ENCODE results near the gene AHCYL2.
"Not testable (repeated sequence)": the region's sequence is repeated elsewhere in the genome, so short reads cannot be mapped to it uniquely, and the experiment has no call there.

AHCYL2 gene

GRCh38 chr7:129202058-129202777, 22.6 kb upstream of the AHCYL2 start:
- no peaks in the 10 kb centered on the region for H3K36me3 Mint-ChIP-seq
- H3K4me3 Mint-ChIP-seq, result no peak overlapping the region
- ATAC-seq (ENCODE audit: low read depth), result no peak
- DNase-seq (ENCODE audit: low spot score in 2 of 2), result no peak
- no peak overlapping the region for H3K27ac Mint-ChIP-seq
- H3K27me3 Mint-ChIP-seq, result no peaks in the 10 kb centered on the region
- H3K4me1 Mint-ChIP-seq, result peaks cover 12% of the 10 kb centered on the region
- no peaks in the 10 kb centered on the region for H3K9me3 Mint-ChIP-seq

- Mint-ChIP-seq H3K27me3 (no peaks in the 10 kb centered on the region), H3K4me1 (peaks cover 9% of the 10 kb centered on the region), H3K36me3 (no peaks in the 10 kb centered on the region), H3K9me3 (no peaks in the 10 kb centered on the region), H3K27ac (no peak overlapping the region), H3K4me3 (no peak overlapping the region)
- ATAC-seq (ENCODE audit: low read depth) (no peak), DNase-seq (ENCODE audit: low spot score in 2 of 2) (no peak)
These were observed 21.6 kb upstream of the AHCYL2 start for GRCh38 chr7:129203050-129203741.

GRCh38 chr7:129205126-129205818, 19.6 kb upstream of the AHCYL2 start:
- Mint-ChIP-seq H3K36me3 (no peaks in the 10 kb centered on the region), H3K27me3 (no peaks in the 10 kb centered on the region), H3K4me3 (peak overlapping the region; percentile 65), H3K9me3 (no peaks in the 10 kb centered on the region), H3K4me1 (peaks cover 11% of the 10 kb centered on the region), H3K27ac (peak overlapping the region; percentile 42)
- DNase-seq (ENCODE audit: low spot score in 2 of 2) (no peak), ATAC-seq (ENCODE audit: low read depth) (peak; percentile 80)

GRCh38 chr7:129205987-129206785, 18.6 kb upstream of the AHCYL2 start:
- Mint-ChIP-seq H3K27ac (peak overlapping the region; percentile 42), H3K36me3 (no peaks in the 10 kb centered on the region), H3K9me3 (no peaks in the 10 kb centered on the region), H3K4me3 (no peak overlapping the region), H3K4me1 (peaks cover 14% of the 10 kb centered on the region), H3K27me3 (no peaks in the 10 kb centered on the region)
- DNase-seq (ENCODE audit: low spot score in 2 of 2) (no peak), ATAC-seq (ENCODE audit: low read depth) (peak; percentile 59)

- no peak for DNase-seq (ENCODE audit: low spot score in 2 of 2)
These were observed 16.2 kb upstream of the AHCYL2 start for GRCh38 chr7:129208667-129209066.

GRCh38 chr7:129209067-129209926, 15.5 kb upstream of the AHCYL2 start:
- H3K27ac Mint-ChIP-seq, result no peak overlapping the region
- H3K4me1 Mint-ChIP-seq, result peaks cover 14% of the 10 kb centered on the region
- H3K27me3 Mint-ChIP-seq, result no peaks in the 10 kb centered on the region
- H3K36me3 Mint-ChIP-seq, result no peaks in the 10 kb centered on the region
- H3K4me3 Mint-ChIP-seq, result no peak overlapping the region
- ATAC-seq (ENCODE audit: low read depth) (no peak), DNase-seq (ENCODE audit: low spot score in 2 of 2) (no peak)
- no peaks in the 10 kb centered on the region for H3K9me3 Mint-ChIP-seq

More at GRCh38 chr7:129208667-129209066, 16.2 kb upstream of the AHCYL2 start:
- no peaks in the 10 kb centered on the region for H3K27me3 Mint-ChIP-seq
- no peak overlapping the region for H3K4me3 Mint-ChIP-seq
- H3K4me1 Mint-ChIP-seq, result peaks cover 14% of the 10 kb centered on the region
- H3K9me3 Mint-ChIP-seq, result no peaks in the 10 kb centered on the region
- no peaks in the 10 kb centered on the region for H3K36me3 Mint-ChIP-seq
- H3K27ac Mint-ChIP-seq, result no peak overlapping the region
- no peak for ATAC-seq (ENCODE audit: low read depth)

- ATAC-seq (ENCODE audit: low read depth) (peak; percentile 75), DNase-seq (ENCODE audit: low spot score in 2 of 2) (peak; percentile 76 to 89)
- Mint-ChIP-seq H3K4me3 (no peak overlapping the region), H3K27me3 (no peaks in the 10 kb centered on the region), H3K27ac (no peak overlapping the region), H3K9me3 (no peaks in the 10 kb centered on the region), H3K4me1 (peaks cover 10% of the 10 kb centered on the region), H3K36me3 (no peaks in the 10 kb centered on the region)
These were observed 14.4 kb upstream of the AHCYL2 start for GRCh38 chr7:129210256-129210988.

- Mint-ChIP-seq H3K27ac (no peak overlapping the region), H3K36me3 (no peaks in the 10 kb centered on the region), H3K9me3 (no peaks in the 10 kb centered on the region), H3K27me3 (no peaks in the 10 kb centered on the region), H3K4me3 (no peak overlapping the region), H3K4me1 (peaks cover 6% of the 10 kb centered on the region)
- ATAC-seq (ENCODE audit: low read depth) (no peak), DNase-seq (ENCODE audit: low spot score in 2 of 2) (no peak)
These were observed 13.9 kb upstream of the AHCYL2 start for GRCh38 chr7:129210989-129211312.

- DNase-seq (ENCODE audit: low spot score in 2 of 2) (no peak), ATAC-seq (ENCODE audit: low read depth) (no peak)
- Mint-ChIP-seq H3K36me3 (no peaks in the 10 kb centered on the region), H3K9me3 (no peaks in the 10 kb centered on the region), H3K27me3 (no peaks in the 10 kb centered on the region), H3K4me3 (no peak overlapping the region), H3K4me1 (peaks cover 4% of the 10 kb centered on the region), H3K27ac (no peak overlapping the region)
These were observed 12.7 kb upstream of the AHCYL2 start for GRCh38 chr7:129212126-129212525.

GRCh38 chr7:129212596-129212995, 12.2 kb upstream of the AHCYL2 start:
- no peaks in the 10 kb centered on the region for H3K9me3 Mint-ChIP-seq

GRCh38 chr7:129213828-129214227, 11.0 kb upstream of the AHCYL2 start:
- Mint-ChIP-seq H3K4me3 (no peak overlapping the region), H3K36me3 (no peaks in the 10 kb centered on the region), H3K4me1 (peaks cover 4% of the 10 kb centered on the region), H3K27me3 (no peaks in the 10 kb centered on the region), H3K27ac (no peak overlapping the region), H3K9me3 (no peaks in the 10 kb centered on the region)
- DNase-seq (ENCODE audit: low spot score in 2 of 2) (no peak), ATAC-seq (ENCODE audit: low read depth) (no peak)

More at GRCh38 chr7:129212596-129212995, 12.2 kb upstream of the AHCYL2 start:
- DNase-seq (ENCODE audit: low spot score in 2 of 2) (no peak), ATAC-seq (ENCODE audit: low read depth) (no peak)
- Mint-ChIP-seq H3K27ac (no peak overlapping the region), H3K27me3 (no peaks in the 10 kb centered on the region), H3K4me1 (peaks cover 4% of the 10 kb centered on the region), H3K36me3 (no peaks in the 10 kb centered on the region), H3K4me3 (no peak overlapping the region)

- not testable (repeated sequence) for H3K27ac Mint-ChIP-seq; H3K36me3 Mint-ChIP-seq; H3K9me3 Mint-ChIP-seq; DNase-seq (ENCODE audit: low spot score in 2 of 2); H3K4me1 Mint-ChIP-seq; H3K27me3 Mint-ChIP-seq; ATAC-seq (ENCODE audit: low read depth); H3K4me3 Mint-ChIP-seq
These were observed 9.1 kb upstream of the AHCYL2 start for GRCh38 chr7:129215691-129216090.

All from memory B cell (primary cell).